ENCODE results near the gene LINC00237. TPM values are rescaled to one million over a fixed set of nuclear protein-coding genes. Genes with fewer than 3 reads are reported as not detected.

Gene LINC00237
- total and polyA plus RNA-seq, 9 of the 15 experiments (the other 6 are each of a cell fraction or from before 2014, with no cell fraction given) = not detected

- FAIRE-seq (no peak), ATAC-seq (no peak), DNase-seq (ENCODE audit: extremely low read depth in 1 of 4, low spot score in 3 of 4) (no peak)
- Histone ChIP-seq H3K27ac (ENCODE audit: extremely low read depth, low read depth, low read length) (no peak overlapping the region), H3K9me1 (ENCODE audit: control insufficient read depth, insufficient read depth, low read length) (no peaks in the 10 kb centered on the region), H3K27me3 (ENCODE audit: control insufficient read depth in 2 of 2, insufficient read depth in 2 of 2, low read length in 2 of 2) (no peaks in the 10 kb centered on the region), H3K4me2 (ENCODE audit: insufficient read depth, low read length) (no peak overlapping the region), H3K36me3 (ENCODE audit: control insufficient read depth, insufficient read depth, low read length) (peaks cover 13% of the 10 kb centered on the region; the same call in 1 of the 3 replicates), H3K4me1 (replicated peaks in 1 of 2; ENCODE audit: control insufficient read depth in 2 of 2, insufficient read depth in 2 of 2, low read length in 2 of 2) (peaks cover 0 to 11% of the 10 kb centered on the region in 2 experiments; a peak in 3 of 5 replicates), H3K9ac (ENCODE audit: insufficient read depth in 1 of 2, low read depth in 2 of 2, low read length in 2 of 2) (no peak overlapping the region), H3K9me3 (replicated peaks; ENCODE audit: control insufficient read depth, insufficient read depth, low read depth, low read length) (no peaks in the 10 kb centered on the region), H4K20me1 (replicated peaks; ENCODE audit: control insufficient read depth, insufficient read depth, low read length) (no peaks in the 10 kb centered on the region), H3K79me2 (ENCODE audit: control insufficient read depth, insufficient read depth, low read length) (no peaks in the 10 kb centered on the region; the same call in 2 of the 3 replicates), H3K4me3 (no peak overlapping the region), H2AFZ (ENCODE audit: low read depth, low read length) (no peak overlapping the region)
- in situ Hi-C loops (cut with MboI) = no loop called here
- WGBS (ENCODE audit: insufficient coverage, low coverage, missing lambda C conversion rate) = 81% methylated on average over 16 of the region's 16 CpGs
- BruUV-seq (replicated peaks) = no TSS peak
- TF ChIP-seq ZBTB8A (IDR thresholded peaks at IDR 0.05; ENCODE audit: partially characterized antibody) = no peak
- no peak for TF ChIP-seq GATA2 (CRISPR knock-in tag; IDR thresholded peaks at IDR 0.05)
- no peak for TF ChIP-seq SNAPC5 (CRISPR knock-in tag; IDR thresholded peaks at IDR 0.05)
- TF ChIP-seq RB1 (IDR thresholded peaks at IDR 0.05; ENCODE audit: low read depth) = no peak
- TF ChIP-seq FOXO4 (CRISPR knock-in tag; IDR thresholded peaks at IDR 0.05) = no peak
- TF ChIP-seq TAF15 (IDR thresholded peaks at IDR 0.05; ENCODE audit: low read depth, low read length) = no peak
- no peak for TF ChIP-seq MEF2D (tag; conservative IDR thresholded peaks at IDR 0.05; ENCODE audit: low read depth)
- no peak for TF ChIP-seq ZNF212 (CRISPR knock-in tag; IDR thresholded peaks at IDR 0.05)
- no peak for TF ChIP-seq ZBTB1 (CRISPR knock-in tag; IDR thresholded peaks at IDR 0.05; ENCODE audit: borderline replicate concordance, low read depth)
- intact Hi-C loops (cut with micrococcal nuclease) = no loop called here
- ChIA-PET POLR2A (interaction anchor here (1.1 kb wide), 1 partner anchor 8 kb away, joined by 5 read pairs; the partner anchor contains the start of gene KIZ), CTCF (ENCODE audit: low intra/inter-chr PET ratio) (no interaction called here)
Measured at GRCh38 chr20:21133917-21134622, 27.9 kb upstream of the LINC00237 start.
